Fibroblast of lung (primary cell): ENCODE results near the gene SPRR3. TPM values are rescaled to one million over a fixed set of nuclear protein-coding genes. Genes with fewer than 3 reads are reported as not detected.

Source experiments
- DNase-seq, 2 donors: peaks; one replicate each; pipeline versions ENCODE4 v3.0.0 to v3.0.0-alpha.2; 2010; ENCODE audit warnings: low read depth in 2 of 2
- H2AFZ ChIP-seq: 2 replicates; pipeline ENCODE4 v1.5.1; 2012; ENCODE audit warnings: low read length, control low read depth, inconsistent platforms
- H3K27ac ChIP-seq: 2 replicates; pipeline ENCODE4 v1.5.1; 2011; ENCODE audit warnings: low read length, control low read depth; ENCODE audit not compliant: insufficient read depth
- H3K27me3 ChIP-seq: 2 replicates; pipeline ENCODE4 v1.5.1; 2011; ENCODE audit warnings: mild to moderate bottlenecking, low read length; ENCODE audit not compliant: control insufficient read depth, insufficient read depth
- H3K36me3 ChIP-seq: 2 replicates; pipeline ENCODE4 v1.5.1; 2011; ENCODE audit warnings: low read length; ENCODE audit not compliant: control insufficient read depth, insufficient read depth
- H3K4me1 ChIP-seq: 2 replicates; pipeline ENCODE4 v1.5.1; 2011; ENCODE audit warnings: low read length; ENCODE audit not compliant: control insufficient read depth, insufficient read depth; ENCODE audit errors: extremely low read depth
- H3K4me2 ChIP-seq: 2 replicates; pipeline ENCODE4 v1.5.1; 2011; ENCODE audit warnings: low read length, control low read depth; ENCODE audit not compliant: insufficient read depth; ENCODE audit errors: extremely low read depth
- H3K4me3 ChIP-seq, 4 experiments: fragments of 200-600 bp in 1 of 4; sonication (generic) in 1 of 4; replicated peaks in 1 of 4; 2 replicates each; pipeline ENCODE4 v1.5.1; 2011 to 2016; ENCODE audit warnings: low read length in 4 of 4, low read depth in 3 of 4, mild to moderate bottlenecking in 3 of 4, control low read depth in 2 of 4, inconsistent platforms in 1 of 4, mixed read lengths in 1 of 4; ENCODE audit not compliant: insufficient read depth in 1 of 4; ENCODE audit errors: control extremely low read depth in 1 of 4
- H3K79me2 ChIP-seq: 2 replicates; pipeline ENCODE4 v1.5.1; 2012; ENCODE audit warnings: mild to moderate bottlenecking, low read length, inconsistent platforms; ENCODE audit not compliant: control insufficient read depth, insufficient read depth
- H3K9ac ChIP-seq: 2 replicates; pipeline ENCODE4 v1.5.1; 2011; ENCODE audit warnings: mild to moderate bottlenecking, low read length, control low read depth; ENCODE audit not compliant: insufficient read depth
- H3K9me3 ChIP-seq: 2 replicates; pipeline ENCODE4 v1.5.1; 2012; ENCODE audit warnings: low read depth, low read length; ENCODE audit not compliant: control insufficient read depth, insufficient read depth
- H4K20me1 ChIP-seq: 2 replicates; pipeline ENCODE4 v1.5.1; 2011; ENCODE audit warnings: low read length; ENCODE audit not compliant: control insufficient read depth, insufficient read depth; ENCODE audit errors: extremely low read depth
- CTCF ChIP-seq, 2 donors: IDR thresholded peaks in 1 of 2; conservative IDR thresholded peaks in 1 of 2; 1 replicate in 1 of 2; 2 replicates in 1 of 2; pipeline ENCODE4 v1.5.1; 2011 to 2012; ENCODE audit warnings: low read length in 2 of 2, control low read depth in 1 of 2, inconsistent platforms in 1 of 2, low read depth in 1 of 2, mild to moderate bottlenecking in 1 of 2
- EZH2 ChIP-seq: IDR thresholded peaks from 2 replicates; pipeline ENCODE4 v1.5.1; 2012; ENCODE audit warnings: low read length, control low read depth, mild to moderate bottlenecking; ENCODE audit errors: missing control alignments
- polyA plus RNA-seq, 2 donors: library from polyadenylated mRNA; depleted of rRNA in 1 of 2; stranded (reverse) in 1 of 2; unstranded in 1 of 2; fragments of >200 nt; gene quantifications; 2 replicates each; pipeline ENCODE4 v1.2.1, GENCODE V29; 2011 to 2012; ENCODE audit warnings: missing spikeins in 1 of 2
- total RNA-seq: library from RNA; depleted of rRNA; stranded (reverse); fragments of >200 nt; gene quantifications from 2 replicates; pipeline ENCODE4 v1.2.1, GENCODE V29; 2014

The SPRR3 gene
- total and polyA plus RNA-seq, 2 donors (not counting 1 experiment from before 2014, with no cell fraction given), result not detected

GRCh38 chr1:152980676-152981075 is 20.9 kb upstream of the SPRR3 start:
- H3K36me3 ChIP-seq, result no peaks in the 10 kb centered on the region
- no peak overlapping the region for H3K4me2 ChIP-seq
- H3K27ac ChIP-seq, result no peak overlapping the region
- no peaks in the 10 kb centered on the region for H4K20me1 ChIP-seq
- H3K9ac ChIP-seq, result no peak overlapping the region
- no peaks in the 10 kb centered on the region for H3K79me2 ChIP-seq
- H3K9me3 ChIP-seq, result no peaks in the 10 kb centered on the region
- no peak overlapping the region for H2AFZ ChIP-seq
- no peak for TF ChIP-seq EZH2
- TF ChIP-seq CTCF (conservative IDR thresholded peaks at IDR 0.05 in 1 of 2, IDR thresholded peaks at IDR 0.05 in 1 of 2; ENCODE audit: low read depth in 1 of 2, low read length in 2 of 2), result no peak
- H3K4me1 ChIP-seq, result no peaks in the 10 kb centered on the region
- H3K4me3 ChIP-seq, result no peak overlapping the region
- no peak for DNase-seq
- H3K27me3 ChIP-seq, result no peaks in the 10 kb centered on the region

- no peaks in the 10 kb centered on the region for H4K20me1 ChIP-seq
- H3K27me3 ChIP-seq, result no peaks in the 10 kb centered on the region
- no peak overlapping the region for H3K4me2 ChIP-seq
- TF ChIP-seq CTCF (conservative IDR thresholded peaks at IDR 0.05 in 1 of 2, IDR thresholded peaks at IDR 0.05 in 1 of 2; ENCODE audit: low read depth in 1 of 2, low read length in 2 of 2) (no peak), EZH2 (no peak)
- no peak overlapping the region for H3K27ac ChIP-seq
- no peaks in the 10 kb centered on the region for H3K36me3 ChIP-seq
- H3K9ac ChIP-seq, result no peak overlapping the region
- H2AFZ ChIP-seq, result no peak overlapping the region
- H3K79me2 ChIP-seq, result no peaks in the 10 kb centered on the region
- DNase-seq, result no peak
- H3K4me1 ChIP-seq, result no peaks in the 10 kb centered on the region
- H3K9me3 ChIP-seq, result no peaks in the 10 kb centered on the region
- H3K4me3 ChIP-seq, result no peak overlapping the region
Measured at GRCh38 chr1:152981146-152981871, 20.2 kb upstream of the SPRR3 start.

GRCh38 chr1:152982076-152982475 is 19.5 kb upstream of the SPRR3 start:
- Histone ChIP-seq H3K36me3 (no peaks in the 10 kb centered on the region), H3K27ac (no peak overlapping the region), H3K4me3 (no peak overlapping the region), H3K4me1 (no peaks in the 10 kb centered on the region), H3K9me3 (no peaks in the 10 kb centered on the region), H3K79me2 (no peaks in the 10 kb centered on the region), H2AFZ (no peak overlapping the region), H3K9ac (no peak overlapping the region), H4K20me1 (no peaks in the 10 kb centered on the region), H3K4me2 (no peak overlapping the region), H3K27me3 (no peaks in the 10 kb centered on the region)
- DNase-seq, result no peak
- no peak for TF ChIP-seq CTCF (conservative IDR thresholded peaks at IDR 0.05 in 1 of 2, IDR thresholded peaks at IDR 0.05 in 1 of 2; ENCODE audit: low read depth in 1 of 2, low read length in 2 of 2)
- no peak for TF ChIP-seq EZH2
